ENCODE data around the gene NPIPB13.
"Not testable (repeated sequence)": the region's sequence is repeated elsewhere in the genome, so short reads cannot be mapped to it uniquely, and the experiment has no call there.

- TF ChIP-seq ESRRA (IDR thresholded peaks at IDR 0.05; ENCODE audit: low read length); RBBP5 (conservative IDR thresholded peaks at IDR 0.05); POLR2A (IDR thresholded peaks at IDR 0.05; ENCODE audit: low read depth, low read length); NRF1 (conservative IDR thresholded peaks at IDR 0.05; ENCODE audit: low read depth, low read length); EZH2 (IDR thresholded peaks at IDR 0.05; ENCODE audit: borderline replicate concordance, control insufficient read depth, low read depth, low read length); CHD1 (IDR thresholded peaks at IDR 0.05; ENCODE audit: low read depth, low read length); EP300 (IDR thresholded peaks at IDR 0.05; ENCODE audit: borderline replicate concordance in 1 of 2, control insufficient read depth in 1 of 2, low read depth in 2 of 2, low read length in 2 of 2): not testable (repeated sequence)
Observed at GRCh38 chr16:30209032-30209431, 39.2 kb downstream of the NPIPB13 start.

Data from GM12878 (cell line).